Measurements from ENCODE around the gene CYP39A1. TPM values are rescaled to one million over a fixed set of nuclear protein-coding genes. Genes with fewer than 3 reads are reported as not detected.
A peak's percentile ranks its signal among the peaks of the same experiment; 100 is the strongest.
"Not testable (repeated sequence)": the region's sequence is repeated elsewhere in the genome, so short reads cannot be mapped to it uniquely, and the experiment has no call there.

The CYP39A1 gene
- total and polyA plus RNA-seq, 4 donors: 2.2 to 10.8 (median 5.5) TPM

GRCh38 chr6:46651816-46652215, 802 bp downstream of the CYP39A1 start:
- no CpG with 5 or more reads among the region's 8 CpGs for WGBS (ENCODE audit: insufficient coverage)

GRCh38 chr6:46651006-46651405, 1.6 kb downstream of the CYP39A1 start:
- Histone ChIP-seq H3K36me3 (ENCODE audit: control insufficient read depth, insufficient read depth, low read length) (peaks cover 1% of the 10 kb centered on the region), H3K27ac (ENCODE audit: low read depth, low read length) (no peak overlapping the region), H3K9me3 (ENCODE audit: control insufficient read depth, insufficient read depth, low read length) (no peaks in the 10 kb centered on the region), H3K4me3 (ENCODE audit: low read depth, low read length) (no peak overlapping the region), H3K27me3 (ENCODE audit: control insufficient read depth, insufficient read depth, low read length) (no peaks in the 10 kb centered on the region), H3K4me1 (ENCODE audit: control insufficient read depth, insufficient read depth, low read length) (no peaks in the 10 kb centered on the region)
- WGBS (ENCODE audit: insufficient coverage): no CpG with 5 or more reads among the region's 1 CpG
- DNase-seq (ENCODE audit: low read depth in 4 of 6, low spot score in 6 of 6): no peak

More at GRCh38 chr6:46651816-46652215, 802 bp downstream of the CYP39A1 start:
- Histone ChIP-seq H3K27me3 (ENCODE audit: control insufficient read depth, insufficient read depth, low read length) (no peaks in the 10 kb centered on the region), H3K27ac (ENCODE audit: low read depth, low read length) (no peak overlapping the region), H3K4me1 (ENCODE audit: control insufficient read depth, insufficient read depth, low read length) (no peaks in the 10 kb centered on the region), H3K4me3 (ENCODE audit: low read depth, low read length) (peak overlapping the region; percentile 87), H3K36me3 (ENCODE audit: control insufficient read depth, insufficient read depth, low read length) (peaks cover 4% of the 10 kb centered on the region), H3K9me3 (ENCODE audit: control insufficient read depth, insufficient read depth, low read length) (no peaks in the 10 kb centered on the region)
- peak in 1 of 6 donors; percentile 9 for DNase-seq (ENCODE audit: low read depth in 4 of 6, low spot score in 6 of 6)

- no peak for DNase-seq (ENCODE audit: low read depth in 4 of 6, low spot score in 6 of 6)
- Histone ChIP-seq H3K27ac (ENCODE audit: low read depth, low read length) (no peak overlapping the region), H3K36me3 (ENCODE audit: control insufficient read depth, insufficient read depth, low read length) (no peaks in the 10 kb centered on the region), H3K4me3 (ENCODE audit: low read depth, low read length) (no peak overlapping the region), H3K9me3 (ENCODE audit: control insufficient read depth, insufficient read depth, low read length) (no peaks in the 10 kb centered on the region), H3K27me3 (ENCODE audit: control insufficient read depth, insufficient read depth, low read length) (no peaks in the 10 kb centered on the region), H3K4me1 (ENCODE audit: control insufficient read depth, insufficient read depth, low read length) (no peaks in the 10 kb centered on the region)
- WGBS (ENCODE audit: insufficient coverage): 100% methylated on average over 1 of the region's 5 CpGs
These were observed 3.6 kb downstream of the CYP39A1 start for GRCh38 chr6:46648869-46649492.

- not testable (repeated sequence) for H3K4me1 ChIP-seq (ENCODE audit: control insufficient read depth, insufficient read depth, low read length); H3K27ac ChIP-seq (ENCODE audit: low read depth, low read length); H3K4me3 ChIP-seq (ENCODE audit: low read depth, low read length); H3K27me3 ChIP-seq (ENCODE audit: control insufficient read depth, insufficient read depth, low read length); H3K36me3 ChIP-seq (ENCODE audit: control insufficient read depth, insufficient read depth, low read length); H3K9me3 ChIP-seq (ENCODE audit: control insufficient read depth, insufficient read depth, low read length); DNase-seq (ENCODE audit: low read depth in 4 of 6, low spot score in 6 of 6)
- no CpG with 5 or more reads among the region's 4 CpGs for WGBS (ENCODE audit: insufficient coverage)
These were observed 4.5 kb downstream of the CYP39A1 start for GRCh38 chr6:46648108-46648507.

- no peak for DNase-seq (ENCODE audit: low read depth in 4 of 6, low spot score in 6 of 6)
- H3K27ac ChIP-seq (ENCODE audit: low read depth, low read length): no peak overlapping the region
- no peaks in the 10 kb centered on the region for H3K4me1 ChIP-seq (ENCODE audit: control insufficient read depth, insufficient read depth, low read length)
- H3K4me3 ChIP-seq (ENCODE audit: low read depth, low read length): no peak overlapping the region
- H3K9me3 ChIP-seq (ENCODE audit: control insufficient read depth, insufficient read depth, low read length): no peaks in the 10 kb centered on the region
- no peaks in the 10 kb centered on the region for H3K27me3 ChIP-seq (ENCODE audit: control insufficient read depth, insufficient read depth, low read length)
- WGBS (ENCODE audit: insufficient coverage): no CpG with 5 or more reads among the region's 1 CpG
- no peaks in the 10 kb centered on the region for H3K36me3 ChIP-seq (ENCODE audit: control insufficient read depth, insufficient read depth, low read length)
These were observed 7.4 kb downstream of the CYP39A1 start for GRCh38 chr6:46645265-46645664.

- WGBS (ENCODE audit: insufficient coverage): 85% methylated on average over 2 of the region's 4 CpGs
- Histone ChIP-seq H3K9me3 (ENCODE audit: control insufficient read depth, insufficient read depth, low read length) (no peaks in the 10 kb centered on the region), H3K36me3 (ENCODE audit: control insufficient read depth, insufficient read depth, low read length) (no peaks in the 10 kb centered on the region), H3K27ac (ENCODE audit: low read depth, low read length) (no peak overlapping the region), H3K4me1 (ENCODE audit: control insufficient read depth, insufficient read depth, low read length) (no peaks in the 10 kb centered on the region), H3K27me3 (ENCODE audit: control insufficient read depth, insufficient read depth, low read length) (no peaks in the 10 kb centered on the region), H3K4me3 (ENCODE audit: low read depth, low read length) (no peak overlapping the region)
- no peak for DNase-seq (ENCODE audit: low read depth in 4 of 6, low spot score in 6 of 6)
These were observed 9.5 kb downstream of the CYP39A1 start for GRCh38 chr6:46642928-46643751.

GRCh38 chr6:46638650-46639049, 14.0 kb downstream of the CYP39A1 start:
- WGBS (ENCODE audit: insufficient coverage): 83% methylated on average over 2 of the region's 2 CpGs
- DNase-seq (ENCODE audit: low read depth in 4 of 6, low spot score in 6 of 6): no peak

GRCh38 chr6:46637933-46638332, 14.7 kb downstream of the CYP39A1 start:
- no peak overlapping the region for H3K4me3 ChIP-seq (ENCODE audit: low read depth, low read length)
- H3K36me3 ChIP-seq (ENCODE audit: control insufficient read depth, insufficient read depth, low read length): no peaks in the 10 kb centered on the region
- no peak overlapping the region for H3K27ac ChIP-seq (ENCODE audit: low read depth, low read length)
- no peaks in the 10 kb centered on the region for H3K9me3 ChIP-seq (ENCODE audit: control insufficient read depth, insufficient read depth, low read length)
- WGBS (ENCODE audit: insufficient coverage): no CpG with 5 or more reads among the region's 1 CpG
- DNase-seq (ENCODE audit: low read depth in 4 of 6, low spot score in 6 of 6): no peak
- no peaks in the 10 kb centered on the region for H3K4me1 ChIP-seq (ENCODE audit: control insufficient read depth, insufficient read depth, low read length)
- H3K27me3 ChIP-seq (ENCODE audit: control insufficient read depth, insufficient read depth, low read length): no peaks in the 10 kb centered on the region

More at GRCh38 chr6:46638650-46639049, 14.0 kb downstream of the CYP39A1 start:
- no peak overlapping the region for H3K4me3 ChIP-seq (ENCODE audit: low read depth, low read length)
- H3K27me3 ChIP-seq (ENCODE audit: control insufficient read depth, insufficient read depth, low read length): no peaks in the 10 kb centered on the region
- no peaks in the 10 kb centered on the region for H3K4me1 ChIP-seq (ENCODE audit: control insufficient read depth, insufficient read depth, low read length)
- H3K27ac ChIP-seq (ENCODE audit: low read depth, low read length): no peak overlapping the region
- no peaks in the 10 kb centered on the region for H3K36me3 ChIP-seq (ENCODE audit: control insufficient read depth, insufficient read depth, low read length)
- no peaks in the 10 kb centered on the region for H3K9me3 ChIP-seq (ENCODE audit: control insufficient read depth, insufficient read depth, low read length)

- H3K27me3 ChIP-seq (ENCODE audit: control insufficient read depth, insufficient read depth, low read length): no peaks in the 10 kb centered on the region
- no peaks in the 10 kb centered on the region for H3K4me1 ChIP-seq (ENCODE audit: control insufficient read depth, insufficient read depth, low read length)
- no peaks in the 10 kb centered on the region for H3K36me3 ChIP-seq (ENCODE audit: control insufficient read depth, insufficient read depth, low read length)
- WGBS (ENCODE audit: insufficient coverage): no CpG with 5 or more reads among the region's 5 CpGs
- no peak overlapping the region for H3K27ac ChIP-seq (ENCODE audit: low read depth, low read length)
- no peaks in the 10 kb centered on the region for H3K9me3 ChIP-seq (ENCODE audit: control insufficient read depth, insufficient read depth, low read length)
- no peak overlapping the region for H3K4me3 ChIP-seq (ENCODE audit: low read depth, low read length)
- DNase-seq (ENCODE audit: low read depth in 4 of 6, low spot score in 6 of 6): peak in 1 of 6 donors; percentile 74
These were observed 15.5 kb downstream of the CYP39A1 start for GRCh38 chr6:46637145-46637544.

GRCh38 chr6:46635462-46635861, 17.2 kb downstream of the CYP39A1 start:
- H3K27me3 ChIP-seq (ENCODE audit: control insufficient read depth, insufficient read depth, low read length): no peaks in the 10 kb centered on the region
- WGBS (ENCODE audit: insufficient coverage): 100% methylated on average over 4 of the region's 6 CpGs
- H3K36me3 ChIP-seq (ENCODE audit: control insufficient read depth, insufficient read depth, low read length): no peaks in the 10 kb centered on the region
- H3K9me3 ChIP-seq (ENCODE audit: control insufficient read depth, insufficient read depth, low read length): no peaks in the 10 kb centered on the region
- H3K4me3 ChIP-seq (ENCODE audit: low read depth, low read length): no peak overlapping the region
- no peaks in the 10 kb centered on the region for H3K4me1 ChIP-seq (ENCODE audit: control insufficient read depth, insufficient read depth, low read length)
- no peak for DNase-seq (ENCODE audit: low read depth in 4 of 6, low spot score in 6 of 6)
- no peak overlapping the region for H3K27ac ChIP-seq (ENCODE audit: low read depth, low read length)

All from spinal cord (tissue), 10 donors.